GM13977 (cell line): Measurements from ENCODE around the gene ZSWIM8.

Source experiments
- DNase-seq: peaks from one replicate; pipeline ENCODE4 v3.0.0; 2012; ENCODE audit warnings: low spot score
- CTCF ChIP-seq: IDR thresholded peaks from 2 replicates; pipeline ENCODE4 v1.5.1; 2012; ENCODE audit warnings: mild to moderate bottlenecking, control low read depth; ENCODE audit not compliant: insufficient read depth; ENCODE audit errors: extremely low read depth, missing control alignments
- in situ Hi-C: fragments of 300-500 bp; cut with MboI; formaldehyde crosslinking; loops from one replicate; pipeline ENCODE4 v1.12.0; 2022; ENCODE audit warnings: low sequenced_read_pairs, low pct_unique_long_range_greater_than_20kb, mixed read lengths, inconsistent platforms; ENCODE audit not compliant: unreplicated experiment

Gene ZSWIM8

DNA sequence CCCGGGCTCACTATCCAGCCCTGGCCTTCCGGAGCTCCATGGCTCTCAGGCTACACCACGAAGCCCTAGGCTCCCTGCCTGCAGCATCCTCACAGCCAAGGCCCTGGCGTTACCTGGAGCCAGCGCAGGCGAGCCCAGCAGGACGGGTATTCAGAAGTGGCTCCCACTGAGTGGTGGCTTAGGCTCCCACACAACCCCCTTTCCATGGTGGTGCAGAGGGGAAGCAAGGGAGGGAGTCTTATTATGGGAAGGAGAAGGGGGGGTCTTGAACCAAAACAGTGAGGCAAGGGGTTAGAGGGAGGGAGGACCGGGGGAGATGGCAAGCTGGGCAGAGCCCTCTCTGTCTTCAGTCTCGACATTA lies 55.6 kb downstream of the ZSWIM8 start:
- no peak for TF ChIP-seq CTCF
- DNase-seq = no peak
- in situ Hi-C loops = no loop called here

- in situ Hi-C loops = no loop called here
Measured at GRCh38 chr10:73841526-73842285, 56.3 kb downstream of the ZSWIM8 start.

DNA sequence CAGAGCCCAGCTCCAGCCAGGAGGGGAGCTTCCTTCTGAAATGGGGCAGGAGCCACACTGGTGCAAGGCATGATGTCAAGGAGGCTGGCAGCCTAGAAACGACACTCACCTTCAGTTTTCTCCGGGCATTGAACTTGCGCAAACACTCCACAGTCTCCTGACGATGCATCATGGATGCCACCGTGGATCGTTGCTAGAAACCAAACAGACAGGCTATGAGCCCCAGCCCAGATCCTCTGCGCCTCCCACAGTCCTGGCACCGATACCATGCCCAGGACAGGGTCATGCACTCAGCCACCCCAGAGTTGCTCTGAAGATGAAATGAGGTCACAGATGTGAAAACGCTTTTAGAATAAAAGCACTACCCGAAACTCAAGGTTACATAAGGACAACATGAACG lies 56.9 kb downstream of the ZSWIM8 start:
- in situ Hi-C loops = no loop called here
- no peak for DNase-seq
- TF ChIP-seq CTCF = no peak

More at GRCh38 chr10:73841526-73842285, 56.3 kb downstream of the ZSWIM8 start:
- no peak for DNase-seq
- TF ChIP-seq CTCF = no peak

GRCh38 chr10:73843261-73843660 lies 57.9 kb downstream of the ZSWIM8 start:
- in situ Hi-C loops = no loop called here
- TF ChIP-seq CTCF = no peak
- DNase-seq = no peak

- DNase-seq = no peak
- no peak for TF ChIP-seq CTCF
- in situ Hi-C loops = loop anchor here (5.0 kb wide), 1 partner anchor 35 kb away; no protein-coding TSS in a partner anchor
Measured at GRCh38 chr10:73847031-73847430, 61.6 kb downstream of the ZSWIM8 start.

DNA sequence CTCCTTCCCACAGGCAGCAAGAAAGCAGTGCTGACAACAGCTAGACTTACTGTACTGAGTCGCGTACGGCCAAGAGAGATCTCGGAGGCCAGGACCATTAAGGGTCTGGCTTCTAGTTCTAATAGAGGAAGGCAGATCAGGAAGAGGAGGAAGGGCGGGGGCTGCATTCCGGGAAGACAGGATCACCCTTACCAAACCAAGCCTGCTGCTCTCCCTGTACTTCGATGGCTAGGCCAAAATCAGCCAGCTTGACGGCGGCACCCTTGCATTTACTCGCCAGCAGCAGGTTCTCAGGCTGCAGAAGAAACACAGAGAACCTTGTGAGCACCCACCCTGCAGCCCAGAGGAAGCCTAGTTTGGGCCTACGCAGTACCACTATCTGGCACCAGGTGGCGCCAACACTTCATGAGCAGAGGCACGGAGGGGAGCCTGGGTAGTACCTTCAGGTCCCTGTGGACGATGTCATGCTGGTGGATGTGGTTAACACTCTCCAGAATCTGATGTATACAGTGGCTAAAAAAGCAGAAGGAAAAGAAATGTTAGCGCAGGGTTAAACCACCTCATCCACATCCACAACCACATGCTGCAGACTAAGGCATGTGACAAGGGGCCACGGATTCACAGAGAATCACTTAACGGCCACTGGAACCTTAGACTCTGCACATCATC lies 63.5 kb downstream of the ZSWIM8 start:
- peak; percentile 93 for DNase-seq
- TF ChIP-seq CTCF = peak; percentile 98
- in situ Hi-C loops = loop anchor here (5.0 kb wide), 1 partner anchor 33 kb away; no protein-coding TSS in a partner anchor
